Activated T-cell treated with anti-CD3 and anti-CD28 coated beads, Interleukin-2, amount 50 U/mL, for 48 hours (primary cell): ENCODE results near the gene SORCS1.

ENCODE experiments used
- DNase-seq, 2 experiments: peaks; one replicate each; pipeline ENCODE4 v3.0.0-alpha.2; 2020

Gene SORCS1

DNA sequence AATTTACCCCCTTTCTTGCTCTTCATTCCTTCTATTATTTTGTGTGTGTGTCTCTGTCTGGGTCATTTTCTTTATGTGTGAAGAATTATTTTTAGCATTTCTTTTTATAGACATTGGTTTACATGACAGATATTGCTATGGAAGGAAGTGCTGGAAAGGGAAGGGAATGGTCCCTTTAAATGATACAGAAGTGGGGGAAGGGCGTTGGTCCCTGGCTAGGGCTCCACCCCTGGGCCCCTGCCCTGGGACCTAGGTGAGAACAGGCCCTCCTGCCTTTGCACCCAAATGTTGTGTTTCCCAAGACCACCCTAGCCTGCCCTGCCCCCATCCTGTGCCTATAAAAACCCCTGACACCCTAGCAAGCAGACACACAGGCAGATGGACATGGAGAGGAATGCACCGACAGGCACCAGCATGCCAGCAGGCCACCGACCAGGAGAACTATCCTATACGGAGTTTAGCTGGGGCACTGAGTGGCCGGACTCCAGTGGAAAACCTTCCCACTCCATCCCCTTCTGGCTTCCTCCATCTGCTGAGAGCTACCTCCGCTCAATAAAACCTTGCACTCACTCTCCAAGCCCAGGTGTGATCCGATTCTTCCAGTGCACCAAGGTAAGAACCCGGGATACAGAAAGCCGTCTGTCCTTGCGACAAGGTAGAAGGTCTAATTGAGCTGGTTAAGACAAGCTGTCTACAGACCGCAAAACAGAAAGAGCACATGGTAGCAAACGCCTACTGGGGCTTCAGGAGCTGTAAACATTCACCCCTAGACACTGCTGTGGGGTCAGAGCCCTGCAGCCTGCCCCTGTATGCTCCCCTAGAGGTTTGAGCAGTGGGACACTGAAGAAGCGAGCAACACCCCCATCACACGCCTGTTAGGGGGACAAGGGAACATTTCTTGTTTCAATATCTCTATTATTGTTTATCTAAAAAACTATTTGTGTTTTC lies 515.7 kb downstream of the SORCS1 start:
- no peak for DNase-seq

DNA sequence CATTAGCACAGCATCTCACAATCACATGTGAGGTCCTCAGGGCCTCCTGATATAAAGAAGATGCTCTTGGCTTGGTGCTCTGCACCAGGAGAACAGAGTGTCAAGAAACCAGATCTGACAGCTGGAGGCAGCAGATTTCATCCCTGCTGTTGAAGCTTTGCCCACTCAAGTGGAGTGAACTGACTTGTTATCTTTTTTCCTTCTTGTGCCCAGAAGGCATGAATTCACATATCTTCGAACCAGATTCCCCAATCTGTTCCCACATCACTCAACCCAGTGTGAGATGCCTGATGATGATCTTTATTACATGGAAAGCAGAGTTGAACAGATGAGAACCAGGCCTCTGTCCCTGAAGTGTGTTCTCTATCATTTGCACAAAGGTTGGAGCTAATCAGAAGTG lies 521.0 kb downstream of the SORCS1 start:
- DNase-seq: no peak

DNA sequence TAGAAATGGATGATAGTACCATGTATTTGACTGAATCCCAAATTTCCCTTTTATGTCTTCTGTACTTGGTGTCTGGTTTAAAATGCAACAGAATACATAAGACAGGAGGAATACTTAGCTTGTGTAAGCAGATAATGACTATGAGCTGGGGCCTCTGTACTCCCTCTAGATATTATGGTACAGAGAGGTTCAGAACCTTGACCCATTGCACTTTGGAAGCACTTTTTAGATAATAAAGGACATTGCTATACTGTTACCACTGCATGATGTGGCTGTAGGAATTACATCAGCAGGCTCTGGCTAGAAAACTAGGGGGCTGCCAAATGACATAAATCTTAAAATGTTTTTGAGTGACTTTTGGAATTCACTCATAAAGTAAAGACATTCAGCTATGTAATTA lies 526.6 kb downstream of the SORCS1 start:
- DNase-seq: no peak

DNA sequence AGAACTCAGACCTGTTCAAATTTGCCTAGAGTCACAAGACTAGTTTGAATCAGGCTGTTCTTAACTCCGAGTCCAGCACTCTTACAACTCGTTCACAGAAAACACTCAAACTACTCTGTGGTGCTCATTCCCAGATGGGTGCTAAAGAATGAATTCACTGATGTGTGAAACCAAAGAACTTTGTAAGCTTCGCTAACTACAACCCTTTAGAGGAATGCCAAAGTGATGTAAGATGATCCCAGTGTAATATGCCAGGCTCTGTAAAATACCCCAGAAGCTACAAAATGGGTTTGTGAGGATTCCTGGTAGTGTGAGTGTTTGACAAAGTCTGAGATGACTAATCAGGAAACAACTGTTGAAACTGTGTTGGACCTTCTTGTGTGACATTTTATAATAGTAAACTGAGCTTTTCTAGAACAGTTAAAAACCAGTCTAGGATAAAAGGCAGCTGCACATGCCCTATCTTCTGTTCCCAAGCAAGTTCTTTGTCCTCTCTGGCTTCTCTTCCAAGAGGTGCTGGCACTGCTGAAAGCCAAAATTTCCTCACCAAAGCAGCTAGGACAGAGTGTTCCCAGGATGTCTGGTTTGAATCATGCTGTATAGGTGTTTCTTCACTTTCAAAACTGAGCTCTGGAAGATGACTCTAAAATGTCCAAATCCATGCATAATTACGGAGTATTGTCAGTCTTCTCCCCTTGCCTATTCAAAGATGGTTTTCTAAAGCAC lies 527.6 kb downstream of the SORCS1 start:
- no peak for DNase-seq

DNA sequence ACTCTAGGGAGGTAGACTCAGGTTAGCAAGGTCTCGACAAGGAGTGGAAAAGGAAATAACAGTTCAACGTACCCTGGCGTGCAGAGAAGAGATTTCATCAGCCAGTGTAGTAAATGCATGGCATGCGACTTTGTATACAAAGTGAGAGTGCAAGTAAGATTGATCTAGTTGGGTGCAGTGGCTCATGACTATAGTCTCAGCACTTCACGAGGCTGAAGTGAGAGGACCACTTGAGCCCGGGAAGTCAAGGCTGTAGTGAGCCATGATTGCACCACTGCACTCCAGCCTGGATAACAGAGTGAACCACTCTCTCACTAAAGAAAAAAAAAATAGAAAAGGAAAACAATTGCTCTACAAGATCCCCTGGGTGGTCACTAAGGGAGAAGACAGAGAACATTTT lies 528.6 kb downstream of the SORCS1 start:
- DNase-seq: no peak

DNA sequence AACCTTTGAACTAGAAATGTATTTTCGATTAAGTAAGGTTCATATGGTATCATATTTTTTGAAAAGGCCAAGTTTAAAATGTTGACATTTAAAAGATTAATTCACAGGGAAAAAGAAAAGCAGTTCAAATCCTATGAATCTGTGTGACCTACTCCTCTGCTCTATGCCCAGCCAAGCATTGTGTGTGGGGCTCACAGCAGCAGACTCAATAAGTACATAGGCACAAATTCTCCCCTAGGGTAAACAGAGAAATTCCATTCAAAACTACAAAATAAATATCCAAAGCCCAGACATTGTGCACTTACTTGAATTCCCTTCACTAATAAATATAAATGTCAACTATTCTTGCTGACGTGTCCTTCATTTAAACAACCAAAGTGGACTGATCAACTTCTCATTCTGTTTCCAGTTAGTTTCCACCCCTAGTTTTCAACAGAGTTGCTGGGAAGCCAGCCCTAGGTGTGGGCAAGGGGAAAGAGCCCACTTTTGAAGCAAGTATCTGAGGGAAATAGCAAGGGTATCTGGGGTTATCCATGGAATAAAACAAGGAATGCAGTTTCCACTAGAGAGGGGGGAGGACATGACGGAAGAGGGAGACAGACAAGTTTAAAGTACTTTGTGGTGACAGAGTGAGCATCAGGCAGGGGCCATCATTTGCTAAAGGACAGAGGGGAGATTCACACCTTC lies 533.3 kb downstream of the SORCS1 start:
- no peak for DNase-seq

DNA sequence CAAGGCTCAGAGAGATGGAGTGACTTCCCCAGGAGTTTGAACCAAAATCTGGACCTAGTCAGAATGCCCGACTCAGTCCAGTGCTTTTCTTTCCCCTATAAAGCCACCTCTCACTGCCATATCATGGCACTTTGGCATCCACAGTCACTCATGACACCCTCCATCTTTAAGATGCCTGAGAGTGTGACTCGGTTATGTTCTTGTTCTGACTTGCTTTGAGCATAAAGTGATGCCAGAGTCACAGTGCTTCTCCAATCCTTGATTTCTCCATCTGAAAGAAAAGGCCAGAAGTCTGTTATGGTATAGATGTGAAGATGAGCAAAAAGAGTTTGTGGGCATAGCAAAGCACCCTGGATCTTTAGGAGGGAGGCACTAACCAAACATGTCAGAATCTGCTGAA lies 538.1 kb downstream of the SORCS1 start:
- no peak for DNase-seq

DNA sequence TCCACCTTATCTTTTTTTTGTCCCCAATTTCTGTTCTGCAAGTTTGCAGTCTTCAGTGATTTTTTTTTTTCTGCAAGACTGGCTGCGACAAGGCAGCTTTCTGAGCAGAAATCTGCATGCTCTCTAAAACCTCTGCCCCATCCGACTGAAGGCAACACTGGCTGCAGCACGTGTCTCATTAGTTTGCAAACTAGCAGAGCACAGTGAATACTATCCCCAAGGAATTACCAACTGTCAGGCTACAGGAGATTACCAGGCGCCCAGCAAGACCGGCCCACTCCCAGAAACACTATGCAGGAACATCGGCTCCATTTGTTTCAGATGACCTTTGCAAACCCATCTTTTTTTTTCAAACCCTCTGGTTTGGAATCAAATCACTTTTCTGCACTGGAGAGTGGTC lies 538.8 kb downstream of the SORCS1 start:
- DNase-seq: no peak

DNA sequence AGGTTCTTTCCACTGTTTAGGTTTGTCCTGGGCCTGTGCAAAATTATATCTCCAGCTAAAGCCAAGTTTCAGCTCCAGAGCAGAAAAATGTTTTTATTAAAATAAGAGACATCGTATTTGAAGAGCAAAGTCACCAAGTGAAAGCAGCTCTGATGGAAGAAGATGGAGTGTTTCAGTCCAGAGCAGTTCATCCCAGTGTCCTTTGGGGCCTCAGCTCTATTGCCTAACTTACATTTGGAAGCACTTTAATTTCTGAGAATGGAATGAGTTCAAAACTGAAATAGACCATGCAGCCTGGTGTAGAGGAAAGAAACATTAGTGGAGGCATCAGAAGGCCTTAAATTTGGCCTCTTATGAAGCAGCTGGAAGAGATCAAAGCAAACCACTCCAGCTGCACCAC lies 545.2 kb downstream of the SORCS1 start:
- DNase-seq: no peak

DNA sequence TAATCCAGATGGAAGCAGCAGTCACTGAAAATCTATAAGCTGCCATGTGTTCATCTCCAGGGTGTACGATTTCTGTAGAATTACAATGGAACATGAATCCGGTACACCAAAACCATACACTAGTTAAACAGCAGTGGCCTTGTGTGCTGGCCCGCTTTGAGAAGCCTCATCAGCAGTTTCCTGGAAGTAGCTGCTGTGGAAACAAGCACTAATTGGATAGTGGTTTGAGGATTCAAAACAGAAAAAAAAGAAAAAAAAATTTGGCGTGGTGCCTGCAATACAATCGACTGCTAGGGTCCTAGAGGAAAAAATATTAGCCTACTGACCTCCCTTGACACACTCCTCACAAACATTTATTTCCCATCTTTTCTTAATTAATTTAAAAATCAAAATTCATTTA lies 545.9 kb downstream of the SORCS1 start:
- no peak for DNase-seq

DNA sequence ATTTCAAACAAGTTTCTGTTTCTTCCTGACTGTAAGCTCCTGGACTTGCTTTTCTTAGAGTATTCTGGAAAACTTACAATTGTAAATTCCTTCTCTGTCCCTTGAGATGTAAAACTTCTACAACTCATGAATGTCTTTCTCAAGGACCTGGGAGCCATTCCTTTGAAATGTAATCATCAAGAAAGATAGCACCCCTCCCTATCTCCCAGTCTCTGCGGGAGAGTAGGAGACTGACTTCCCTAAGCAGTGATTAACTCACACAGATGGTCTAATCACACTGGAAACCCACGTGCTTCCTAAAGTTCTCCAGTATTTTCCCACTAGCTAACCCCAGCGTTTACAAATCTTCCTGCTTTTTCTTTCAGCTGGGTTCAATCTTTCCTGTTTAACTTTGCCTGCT lies 549.4 kb downstream of the SORCS1 start:
- no peak for DNase-seq

DNA sequence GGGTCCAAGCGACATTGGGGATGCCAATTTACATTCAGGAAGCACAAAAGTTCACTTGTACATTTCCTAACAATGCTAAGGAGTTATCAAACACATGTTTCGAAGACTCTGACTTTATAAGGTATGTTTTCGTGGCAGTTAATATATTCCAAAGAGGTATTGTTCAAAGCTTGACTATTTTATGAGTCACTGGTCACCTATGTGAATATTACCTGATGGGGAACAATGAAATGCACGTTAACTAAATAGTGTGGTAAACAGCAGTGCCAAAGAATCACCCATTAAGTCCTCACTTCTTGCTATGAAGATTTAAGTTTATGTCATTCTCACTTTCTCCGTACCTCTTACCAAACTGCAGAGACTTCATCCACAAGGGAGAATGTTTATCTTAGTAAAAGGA lies 550.2 kb downstream of the SORCS1 start:
- DNase-seq: no peak

DNA sequence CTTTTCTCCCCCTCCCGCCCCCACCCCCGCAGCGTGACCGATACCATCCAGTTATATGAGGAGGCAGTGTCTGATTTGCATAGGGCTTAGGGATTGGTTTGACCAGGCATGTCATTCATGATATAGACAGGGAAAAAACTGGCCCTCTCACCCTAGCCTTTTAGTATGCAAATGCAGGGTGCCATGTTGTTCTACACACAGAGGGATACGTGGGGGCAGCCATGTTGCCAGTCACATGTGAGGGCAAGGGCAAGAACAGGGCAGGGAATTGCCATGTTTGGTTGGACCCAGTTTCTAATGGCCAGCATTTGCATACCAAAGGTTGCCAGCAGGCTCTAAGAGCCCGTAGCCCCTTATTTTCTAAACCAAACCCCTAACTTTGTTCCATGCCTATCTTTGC lies 552.1 kb downstream of the SORCS1 start:
- DNase-seq: no peak

DNA sequence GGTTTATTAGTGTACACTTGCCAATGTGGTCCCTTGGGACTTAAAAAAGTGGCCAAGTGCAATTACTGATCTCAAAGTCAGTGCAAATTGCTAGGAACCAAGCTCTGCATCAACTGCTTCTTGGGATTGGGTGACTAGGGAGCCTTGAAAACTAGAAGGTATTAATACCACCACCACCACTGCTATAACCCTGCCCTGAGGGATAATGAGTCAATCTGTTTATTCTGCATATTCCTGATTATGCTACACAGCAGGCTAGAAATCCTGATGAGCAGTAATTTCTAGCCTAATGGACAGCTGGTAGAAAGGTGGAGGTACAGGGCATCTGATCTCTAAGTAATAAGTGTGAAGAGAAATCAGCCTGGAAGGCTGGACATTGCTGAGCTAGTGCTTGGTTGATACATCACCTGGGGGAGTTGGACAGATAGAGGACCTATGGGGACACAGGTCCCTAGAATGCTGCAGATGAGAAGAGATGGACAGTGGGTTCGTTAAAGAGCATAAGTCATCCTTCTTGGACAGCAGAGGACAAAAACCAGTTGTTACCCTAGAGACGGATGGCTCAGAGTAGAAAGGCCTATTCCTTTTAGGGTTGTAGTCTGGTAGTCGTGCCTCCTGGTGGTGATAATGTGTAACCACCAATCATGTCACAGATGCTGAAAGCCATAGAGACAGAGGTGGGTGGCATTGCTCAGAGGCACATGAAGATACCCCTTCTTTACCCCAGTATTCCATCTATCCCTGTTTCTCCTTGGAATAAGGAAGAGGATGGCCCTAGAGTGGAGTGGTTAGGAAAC lies 554.8 kb downstream of the SORCS1 start:
- no peak for DNase-seq

DNA sequence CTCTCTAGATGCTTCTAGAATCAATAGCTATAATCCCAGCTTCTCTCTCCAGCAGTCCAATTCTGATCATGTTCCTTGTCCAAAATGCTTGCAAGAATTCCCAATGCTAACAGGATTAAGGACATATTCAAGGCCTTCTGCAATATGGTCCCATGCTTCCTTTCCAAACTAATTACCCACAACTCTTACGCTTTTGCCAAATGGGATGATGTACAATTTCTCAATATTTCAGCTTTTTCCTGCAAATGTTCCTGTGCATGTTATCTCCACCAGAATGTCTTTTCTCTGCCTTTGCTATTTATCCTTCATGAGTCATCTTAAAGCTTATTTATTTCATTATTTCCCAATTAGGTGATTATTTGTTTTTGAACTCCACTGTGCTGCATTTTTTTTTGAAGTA lies 556.4 kb downstream of the SORCS1 start:
- DNase-seq: no peak

DNA sequence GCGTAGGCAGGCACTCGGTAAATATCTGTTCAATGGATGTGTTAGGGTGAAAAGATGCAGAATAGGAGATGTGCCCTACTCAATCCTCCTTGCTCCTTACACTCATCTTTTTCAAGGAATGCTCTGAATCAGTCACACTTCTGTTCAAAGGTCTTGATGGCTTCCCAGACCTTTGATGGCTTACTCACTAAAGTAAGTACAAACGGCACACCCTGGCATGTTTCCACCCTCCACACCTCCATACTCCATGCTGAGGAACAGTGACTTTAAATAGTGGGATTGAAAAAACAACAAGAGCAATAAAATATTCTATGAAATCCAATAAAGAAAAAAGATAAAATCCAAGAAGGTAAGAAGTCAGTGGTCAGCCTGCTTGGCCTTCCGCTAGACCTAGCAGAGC lies 569.2 kb downstream of the SORCS1 start:
- DNase-seq: no peak

DNA sequence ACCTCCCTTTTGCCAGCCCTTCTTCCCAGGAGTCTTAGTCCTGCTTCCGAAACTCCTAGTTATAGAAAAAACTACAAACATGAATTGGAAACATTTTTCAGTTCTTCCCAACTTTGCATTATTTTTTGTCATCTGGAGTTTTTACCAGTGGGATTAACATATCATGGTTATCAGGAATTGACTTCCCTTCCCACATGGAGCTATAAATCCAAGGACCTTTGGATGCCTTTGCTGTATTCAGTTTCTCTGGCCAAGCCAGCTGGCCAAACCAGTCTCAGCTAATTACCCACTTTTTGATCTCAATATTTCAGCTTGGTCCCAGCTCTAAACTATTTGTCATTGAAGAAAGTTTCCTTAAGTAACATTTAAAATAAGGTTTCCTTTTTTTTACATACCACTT lies 570.6 kb downstream of the SORCS1 start:
- DNase-seq: no peak

DNA sequence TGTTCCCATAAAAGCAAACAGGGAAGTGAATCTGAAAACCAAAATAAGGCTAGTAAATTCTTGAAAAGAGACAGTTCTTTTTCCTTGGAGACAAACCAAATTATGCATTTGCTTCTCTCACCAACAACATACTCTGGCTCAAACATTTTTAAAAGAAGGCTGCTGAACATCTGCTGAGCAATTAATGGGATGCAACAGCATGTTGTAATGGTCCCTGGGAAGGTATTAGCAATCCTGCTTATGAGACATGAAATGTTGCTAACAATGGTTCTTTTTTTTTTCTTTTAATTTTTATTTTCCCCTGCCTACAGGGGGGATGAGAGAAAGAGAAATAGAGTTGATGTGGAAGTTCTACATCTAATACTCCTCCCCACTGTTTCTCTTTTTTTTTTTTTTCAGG lies 572.1 kb downstream of the SORCS1 start:
- no peak for DNase-seq

DNA sequence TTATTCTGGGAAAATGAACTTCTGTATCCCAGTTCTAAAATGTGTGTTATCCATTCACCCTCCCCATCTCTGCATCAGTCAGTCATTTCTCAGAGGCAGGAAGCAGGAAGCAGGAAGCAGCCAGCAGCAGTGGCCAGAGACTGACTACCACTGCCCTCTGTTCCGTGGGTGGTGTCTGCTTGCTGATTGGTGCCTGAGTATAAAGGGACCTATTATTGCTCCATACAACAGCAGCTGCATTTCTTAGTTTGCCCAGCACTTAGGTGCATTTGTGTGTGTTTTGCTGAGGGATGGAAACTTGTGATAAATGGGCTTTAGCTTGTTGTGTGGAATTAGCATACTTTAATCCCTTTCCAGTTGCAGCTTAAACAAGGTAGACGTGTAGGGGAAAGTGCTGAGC lies 582.2 kb downstream of the SORCS1 start:
- no peak for DNase-seq

DNA sequence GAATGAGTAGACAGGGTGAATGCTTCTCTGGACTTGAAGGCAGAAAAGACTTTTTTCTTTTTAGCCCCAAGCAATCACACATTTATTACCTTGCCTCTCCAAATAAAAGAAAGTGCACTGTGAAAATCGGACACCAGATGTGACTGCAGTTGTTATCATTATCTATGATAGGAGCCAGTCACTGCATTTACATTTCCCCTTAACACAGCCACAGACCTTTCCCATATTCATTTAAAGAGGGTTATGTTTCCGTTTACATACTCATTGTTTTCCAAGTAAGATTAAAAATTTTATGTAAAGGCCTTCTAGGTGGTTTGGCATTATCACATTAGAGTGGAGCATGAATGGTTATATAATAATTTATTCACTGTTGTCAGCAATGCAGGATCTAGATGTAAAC lies 586.8 kb downstream of the SORCS1 start:
- no peak for DNase-seq

DNA sequence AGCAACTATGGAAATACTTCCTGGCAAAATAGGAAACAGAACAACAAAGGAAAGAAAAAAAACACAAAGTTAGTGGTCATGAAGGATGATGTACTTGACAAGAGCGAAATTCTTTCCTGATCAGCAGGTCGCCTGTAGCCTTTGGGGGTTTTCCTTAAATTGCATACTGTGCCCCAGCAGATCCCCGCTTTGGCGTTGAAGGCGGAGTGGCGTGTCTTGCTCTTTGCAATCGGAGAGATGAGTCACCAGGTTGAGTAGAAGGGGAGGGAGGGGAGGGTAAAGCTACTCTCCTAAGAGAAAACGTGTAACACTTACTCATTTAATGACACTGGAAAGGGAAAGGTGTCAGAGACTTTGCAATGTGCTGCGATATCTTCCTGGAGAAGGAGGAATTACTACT lies 587.2 kb downstream of the SORCS1 start:
- no peak for DNase-seq

DNA sequence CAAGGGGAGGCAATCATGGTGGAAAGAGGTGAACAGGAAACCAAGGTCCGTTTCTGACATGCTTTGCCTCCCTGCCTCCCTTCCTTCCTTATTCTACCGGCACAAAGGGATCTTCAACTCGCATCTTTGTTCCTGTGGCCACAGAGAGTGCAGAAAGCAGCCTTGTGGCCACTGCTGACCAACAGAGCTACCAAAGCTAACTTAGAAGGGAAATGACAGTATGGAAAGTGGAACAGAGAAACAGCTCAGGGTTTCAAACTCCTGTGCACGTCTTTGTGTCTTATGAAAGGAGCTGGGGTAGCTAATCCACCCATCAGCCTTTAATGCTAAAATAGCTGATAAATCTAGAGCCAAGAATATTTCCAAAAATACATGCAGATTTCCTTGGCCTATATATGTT lies 588.0 kb downstream of the SORCS1 start:
- DNase-seq: no peak

DNA sequence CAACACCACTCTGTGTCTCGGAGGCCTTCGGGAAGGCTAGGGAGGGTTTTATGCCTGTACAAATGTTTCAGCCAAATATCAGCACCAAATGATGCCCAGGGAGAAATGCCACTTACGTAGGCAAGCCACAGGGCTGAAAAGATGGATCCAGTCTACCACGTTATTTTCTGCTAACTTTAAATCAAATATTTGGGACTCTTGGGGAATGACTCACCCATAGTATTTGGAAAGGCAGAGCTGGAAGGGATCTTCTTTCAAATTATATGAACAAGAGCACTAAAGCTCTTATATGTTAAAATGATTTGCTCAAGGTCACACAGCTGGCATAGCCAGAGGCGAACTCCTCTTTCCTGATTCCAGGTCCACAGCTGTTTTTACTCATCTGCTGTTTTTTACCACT lies 591.4 kb downstream of the SORCS1 start:
- DNase-seq: no peak
